Activated B cell treated with CpG ODN at 0.5 μM for 24 hours (primary cell): Measurements from ENCODE around the gene COLEC12. TPM values are rescaled to one million over a fixed set of nuclear protein-coding genes. Genes with fewer than 3 reads are reported as not detected.

ENCODE experiments used
- ATAC-seq: fragments of 200-7000 bp; cut with Tn5 transposase; one replicate; pipeline ENCODE4 v1.10.0; 2021; ENCODE audit warnings: low read depth, mild to moderate bottlenecking, moderate library complexity
- CTCF ChIA-PET: fragments of 350-600 bp; sonication (Branson Sonifier 250); formaldehyde crosslinking; loops from one replicate; lab custom pipeline; 2021; ENCODE audit warnings: antibody characterized with exemption; lab: Charles Lee
- POLR2A ChIA-PET: fragments of 350-600 bp; sonication (Branson Sonifier 250); formaldehyde crosslinking; loops from one replicate; lab custom pipeline; 2021; ENCODE audit warnings: antibody characterized with exemption; lab: Charles Lee
- DNase-seq: peaks from one replicate; pipeline ENCODE4 v3.0.0; 2022
- H3K27ac Mint-ChIP-seq: one replicate; pipeline ENCODE4 v1.8.0; 2020; ENCODE audit warnings: mixed read lengths
- H3K27me3 Mint-ChIP-seq: one replicate; pipeline ENCODE4 v1.8.0; 2021; ENCODE audit warnings: mixed read lengths
- H3K36me3 Mint-ChIP-seq: one replicate; pipeline ENCODE4 v1.8.0; 2021; ENCODE audit warnings: low read depth, mixed read lengths
- H3K4me1 Mint-ChIP-seq: one replicate; pipeline ENCODE4 v1.8.0; 2021; ENCODE audit warnings: mixed read lengths
- H3K4me3 Mint-ChIP-seq: one replicate; pipeline ENCODE4 v1.8.0; 2020; ENCODE audit warnings: mild to moderate bottlenecking, mixed read lengths
- H3K9me3 Mint-ChIP-seq: one replicate; pipeline ENCODE4 v1.8.0; 2020; ENCODE audit warnings: mixed read lengths
- intact Hi-C: fragments of 100-400 bp; cut with micrococcal nuclease; formaldehyde crosslinking; loops from one replicate; pipeline ENCODE4 v1.15.1; 2024
- total RNA-seq: library from RNA; stranded (reverse); gene quantifications from 2 replicates; pipeline ENCODE4 v1.2.3, GENCODE V29; 2022
- TF ChIP-seq, protein P1 (sequence below): fragments of 200-600 bp; IDR thresholded peaks from one replicate; pipeline ENCODE4 v1.8.0; 2022; ENCODE audit warnings: antibody characterized with exemption, mild to moderate bottlenecking

The COLEC12 gene
- total RNA-seq, 1 donor from 2014 or later = not detected

DNA sequence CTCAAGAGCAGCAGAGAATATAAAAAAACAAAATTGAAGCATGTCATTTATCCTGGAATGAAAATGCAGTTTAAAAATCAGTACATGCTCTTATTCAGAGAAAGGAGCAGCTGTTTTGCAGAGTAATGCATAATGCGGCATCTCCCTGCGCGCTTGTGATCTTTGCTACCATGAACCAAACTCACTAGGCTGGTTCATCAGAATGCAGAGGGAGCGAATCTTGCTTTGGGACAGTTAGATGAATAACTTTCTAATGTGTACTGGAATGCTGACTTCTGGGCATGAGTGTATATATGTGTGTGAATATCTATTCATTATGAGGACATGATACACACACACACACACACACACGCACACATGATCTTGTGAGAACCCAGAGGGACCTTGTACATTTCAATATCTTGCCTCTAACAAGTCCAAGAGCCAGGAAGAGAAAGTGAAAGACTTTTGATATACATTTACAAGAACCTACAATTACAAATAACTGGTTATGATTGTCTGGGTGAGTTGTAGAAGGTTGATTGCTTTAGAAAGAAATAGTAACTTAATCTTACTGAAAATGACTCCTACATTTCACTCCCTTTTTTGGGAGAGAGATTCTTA lies 178.5 kb downstream of the COLEC12 start:
- H3K27me3 Mint-ChIP-seq = no peaks in the 10 kb centered on the region
- CTCF ChIA-PET = no interaction called here
- no peaks in the 10 kb centered on the region for H3K36me3 Mint-ChIP-seq
- H3K4me3 Mint-ChIP-seq = no peak overlapping the region
- ATAC-seq = no peak
- POLR2A ChIA-PET = no interaction called here
- intact Hi-C loops = no loop called here
- no peak overlapping the region for H3K27ac Mint-ChIP-seq
- TF ChIP-seq, protein P1, sequence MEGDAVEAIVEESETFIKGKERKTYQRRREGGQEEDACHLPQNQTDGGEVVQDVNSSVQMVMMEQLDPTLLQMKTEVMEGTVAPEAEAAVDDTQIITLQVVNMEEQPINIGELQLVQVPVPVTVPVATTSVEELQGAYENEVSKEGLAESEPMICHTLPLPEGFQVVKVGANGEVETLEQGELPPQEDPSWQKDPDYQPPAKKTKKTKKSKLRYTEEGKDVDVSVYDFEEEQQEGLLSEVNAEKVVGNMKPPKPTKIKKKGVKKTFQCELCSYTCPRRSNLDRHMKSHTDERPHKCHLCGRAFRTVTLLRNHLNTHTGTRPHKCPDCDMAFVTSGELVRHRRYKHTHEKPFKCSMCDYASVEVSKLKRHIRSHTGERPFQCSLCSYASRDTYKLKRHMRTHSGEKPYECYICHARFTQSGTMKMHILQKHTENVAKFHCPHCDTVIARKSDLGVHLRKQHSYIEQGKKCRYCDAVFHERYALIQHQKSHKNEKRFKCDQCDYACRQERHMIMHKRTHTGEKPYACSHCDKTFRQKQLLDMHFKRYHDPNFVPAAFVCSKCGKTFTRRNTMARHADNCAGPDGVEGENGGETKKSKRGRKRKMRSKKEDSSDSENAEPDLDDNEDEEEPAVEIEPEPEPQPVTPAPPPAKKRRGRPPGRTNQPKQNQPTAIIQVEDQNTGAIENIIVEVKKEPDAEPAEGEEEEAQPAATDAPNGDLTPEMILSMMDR = no peak
- DNase-seq = no peak
- no peaks in the 10 kb centered on the region for H3K9me3 Mint-ChIP-seq
- H3K4me1 Mint-ChIP-seq = no peaks in the 10 kb centered on the region

DNA sequence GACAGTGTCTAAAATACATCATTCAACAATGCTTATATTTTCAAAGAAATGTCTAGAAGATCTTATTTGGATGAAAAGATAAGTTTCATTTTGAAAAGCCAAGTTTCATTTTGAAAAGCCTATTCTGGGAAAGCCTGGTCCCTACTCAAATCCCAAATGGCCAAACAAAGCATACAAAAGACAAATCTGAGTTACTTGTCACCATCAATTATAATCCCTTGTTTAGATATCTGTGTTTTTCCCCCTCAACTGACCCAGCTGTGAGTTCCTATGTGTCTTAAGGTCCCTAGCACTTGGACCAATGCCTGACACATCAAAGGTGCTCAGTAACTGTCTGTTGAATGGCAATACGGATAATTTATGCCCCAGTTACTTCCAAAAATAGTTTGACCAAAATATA lies 180.3 kb downstream of the COLEC12 start:
- ChIA-PET CTCF (no interaction called here), POLR2A (no interaction called here)
- intact Hi-C loops = no loop called here
- no peaks in the 10 kb centered on the region for H3K4me1 Mint-ChIP-seq
- DNase-seq (no peak), ATAC-seq (no peak)
- H3K36me3 Mint-ChIP-seq = no peaks in the 10 kb centered on the region
- H3K27ac Mint-ChIP-seq = no peak overlapping the region
- TF ChIP-seq, protein P1 = no peak
- H3K9me3 Mint-ChIP-seq = no peaks in the 10 kb centered on the region
- H3K4me3 Mint-ChIP-seq = no peak overlapping the region
- H3K27me3 Mint-ChIP-seq = no peaks in the 10 kb centered on the region

DNA sequence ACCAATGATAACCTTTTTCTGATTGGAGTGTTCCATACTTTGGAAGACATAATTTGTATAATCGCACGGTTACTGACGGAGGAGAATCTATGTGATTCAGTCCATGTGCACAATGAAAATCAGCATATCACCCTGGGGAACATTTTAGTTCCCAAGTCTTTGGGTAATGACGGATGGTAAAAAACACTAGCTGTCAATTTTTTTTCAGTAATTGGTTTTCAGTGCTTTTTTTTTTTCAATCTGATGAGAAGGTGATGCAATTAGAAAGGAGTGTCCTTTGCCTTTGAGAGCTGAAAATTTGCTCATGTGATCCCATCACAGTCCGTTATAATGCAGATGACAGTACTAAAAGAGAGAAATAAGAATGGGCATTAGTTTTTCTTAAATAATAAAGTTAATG lies 180.8 kb downstream of the COLEC12 start:
- TF ChIP-seq, protein P1 = no peak
- ATAC-seq = no peak
- ChIA-PET CTCF (no interaction called here), POLR2A (no interaction called here)
- H3K4me3 Mint-ChIP-seq = no peak overlapping the region
- H3K9me3 Mint-ChIP-seq = no peaks in the 10 kb centered on the region
- H3K36me3 Mint-ChIP-seq = no peaks in the 10 kb centered on the region
- no peak overlapping the region for H3K27ac Mint-ChIP-seq
- no peaks in the 10 kb centered on the region for H3K4me1 Mint-ChIP-seq
- no peaks in the 10 kb centered on the region for H3K27me3 Mint-ChIP-seq
- intact Hi-C loops = no loop called here
- no peak for DNase-seq

DNA sequence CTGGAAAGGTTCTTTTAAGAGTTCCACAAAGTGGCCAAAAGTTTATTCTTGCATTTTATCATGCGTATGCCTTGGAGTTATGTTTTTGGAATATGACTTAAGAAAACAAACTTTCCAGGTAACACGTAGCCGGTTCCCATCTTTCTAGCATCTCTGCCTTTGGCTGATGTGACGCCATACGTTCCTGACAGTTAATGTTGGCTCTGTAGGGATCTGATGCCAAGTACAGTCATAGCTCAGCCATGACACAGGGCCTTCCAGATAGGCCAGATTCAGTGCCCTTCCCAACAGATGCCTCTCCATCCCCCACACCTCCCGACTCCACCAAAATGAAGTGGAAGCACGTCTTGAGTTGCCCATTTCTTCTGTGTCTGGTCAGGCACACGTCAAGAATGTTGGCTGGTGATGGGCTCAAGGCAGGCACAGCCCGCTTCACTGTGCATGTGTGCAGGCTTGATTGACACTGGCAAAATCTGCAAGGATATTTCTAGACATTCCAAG lies 181.7 kb downstream of the COLEC12 start:
- TF ChIP-seq, protein P1 = no peak
- ChIA-PET POLR2A (no interaction called here), CTCF (no interaction called here)
- intact Hi-C loops = no loop called here
- no peaks in the 10 kb centered on the region for H3K27me3 Mint-ChIP-seq
- no peak for ATAC-seq
- H3K9me3 Mint-ChIP-seq = no peaks in the 10 kb centered on the region
- no peaks in the 10 kb centered on the region for H3K36me3 Mint-ChIP-seq
- no peak overlapping the region for H3K4me3 Mint-ChIP-seq
- H3K27ac Mint-ChIP-seq = no peak overlapping the region
- DNase-seq = no peak
- H3K4me1 Mint-ChIP-seq = no peaks in the 10 kb centered on the region

DNA sequence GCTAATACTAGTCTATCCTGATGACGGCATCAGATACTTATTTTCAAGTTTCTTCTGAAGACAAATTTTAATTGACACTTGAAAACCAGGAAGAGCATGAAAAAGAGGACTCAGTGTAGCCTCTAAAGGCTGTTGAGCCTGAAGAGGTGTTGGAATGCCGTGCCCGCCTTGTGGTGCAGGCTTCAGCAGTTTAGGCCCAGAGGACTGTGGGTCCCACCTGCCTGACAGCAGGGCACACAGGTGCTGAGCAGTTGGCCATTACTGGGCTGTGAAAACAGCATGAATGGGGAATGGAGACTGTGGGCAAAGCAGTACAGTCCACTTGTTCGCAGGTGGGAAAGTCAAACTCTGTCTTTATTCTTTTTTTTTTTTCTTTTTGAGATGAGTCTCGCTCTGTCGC lies 182.9 kb downstream of the COLEC12 start:
- TF ChIP-seq, protein P1 = no peak
- CTCF ChIA-PET = no interaction called here

More for the DNA sequence above, 182.9 kb downstream of the COLEC12 start:
- DNase-seq = no peak
- Mint-ChIP-seq H3K36me3 (no peaks in the 10 kb centered on the region), H3K9me3 (no peaks in the 10 kb centered on the region), H3K4me1 (no peaks in the 10 kb centered on the region), H3K27me3 (no peaks in the 10 kb centered on the region), H3K27ac (no peak overlapping the region), H3K4me3 (no peak overlapping the region)
- POLR2A ChIA-PET = no interaction called here
- ATAC-seq = no peak
- intact Hi-C loops = no loop called here
